CD4-positive, alpha-beta T cell treated with Interleukin-1 beta for 1 hour (primary cell): Measurements from ENCODE around the gene RPUSD1.
"Not testable (repeated sequence)": the region's sequence is repeated elsewhere in the genome, so short reads cannot be mapped to it uniquely, and the experiment has no call there.

ENCODE experiments used
- DNase-seq, 2 donors: peaks; one replicate each; pipeline ENCODE4 v3.0.0-alpha.2; 2020 to 2022

The RPUSD1 gene

GRCh38 chr16:787978-788398, at the start of gene RPUSD1:
RPUSD1 (minus strand) TSS chr16:788381; CDS start chr16:787737, 644 bp downstream.
- DNase-seq = no peak

- not testable (repeated sequence) for DNase-seq
These were observed 48.6 kb upstream of the RPUSD1 start for GRCh38 chr16:836822-837221.

- DNase-seq = no peak
These were observed 48.0 kb upstream of the RPUSD1 start for GRCh38 chr16:836221-836620.

- no peak for DNase-seq
These were observed 47.2 kb upstream of the RPUSD1 start for GRCh38 chr16:835373-835772.

- no peak for DNase-seq
These were observed 45.2 kb upstream of the RPUSD1 start for GRCh38 chr16:833411-833810.

GRCh38 chr16:832652-833336, 44.6 kb upstream of the RPUSD1 start:
- no peak for DNase-seq

GRCh38 chr16:831571-832413, 43.6 kb upstream of the RPUSD1 start:
- DNase-seq = no peak

- no peak for DNase-seq
These were observed 42.8 kb upstream of the RPUSD1 start for GRCh38 chr16:830871-831570.

- no peak for DNase-seq
These were observed 42.1 kb upstream of the RPUSD1 start for GRCh38 chr16:830107-830870.

GRCh38 chr16:828891-829290, 40.7 kb upstream of the RPUSD1 start:
- DNase-seq = no peak

- DNase-seq = no peak
These were observed 39.3 kb upstream of the RPUSD1 start for GRCh38 chr16:827513-827912.

- no peak for DNase-seq
These were observed 37.3 kb upstream of the RPUSD1 start for GRCh38 chr16:825341-826061.

GRCh38 chr16:824601-825000, 36.4 kb upstream of the RPUSD1 start:
- no peak for DNase-seq

- no peak for DNase-seq
These were observed 36.0 kb upstream of the RPUSD1 start for GRCh38 chr16:824194-824593.

- DNase-seq = no peak
These were observed 34.7 kb upstream of the RPUSD1 start for GRCh38 chr16:822909-823297.

- DNase-seq = no peak
These were observed 34.2 kb upstream of the RPUSD1 start for GRCh38 chr16:822174-822908.

- DNase-seq = no peak
These were observed 33.6 kb upstream of the RPUSD1 start for GRCh38 chr16:821751-822150.

- DNase-seq = no peak
These were observed 32.6 kb upstream of the RPUSD1 start for GRCh38 chr16:820748-821147.

GRCh38 chr16:820044-820408, 31.8 kb upstream of the RPUSD1 start:
- not testable (repeated sequence) for DNase-seq

GRCh38 chr16:819336-820043, 31.3 kb upstream of the RPUSD1 start:
- peak; percentile 35 to 43 for DNase-seq

GRCh38 chr16:818592-818991, 30.4 kb upstream of the RPUSD1 start:
- no peak for DNase-seq
